A549 (cell line): ENCODE measurements around the gene KRABD2.

Experiments
- ATAC-seq, 2 experiments: fragments of 200-7000 bp in 1 of 2; fragments of >200 bp in 1 of 2; cut with Nextera tagmentation in 1 of 2; cut with Tn5 transposase in 1 of 2; 3 replicates each; pipeline versions ENCODE4 v1.8.0 to v1.9.1; 2018 to 2020; ENCODE audit warnings: mild to moderate bottlenecking in 1 of 2, moderate library complexity in 1 of 2
- CTCF ChIA-PET: fragments of 300-600 bp; sonication (Branson Sonifier 250); formaldehyde crosslinking; extraction: SDS; loops from one replicate; lab custom pipeline; 2021; ENCODE audit warnings: antibody characterized with exemption, inconsistent platforms; lab: Yijun Ruan, JAX
- POLR2A ChIA-PET: fragments of 350-600 bp; formaldehyde crosslinking; extraction: SDS; loops from one replicate; lab custom pipeline; 2021; ENCODE audit warnings: antibody characterized with exemption, inconsistent platforms; lab: Yijun Ruan, JAX
- DNase-seq, 2 experiments: peaks; one replicate each; pipeline versions ENCODE4 v3.0.0 to v3.0.0-alpha.2; 2011 to 2016; ENCODE audit warnings: low read depth in 1 of 2, low spot score in 1 of 2
- FAIRE-seq: peaks from 2 replicates; lab custom pipeline; 2011; peaks lifted over from hg19 to GRCh38; lab: Jason Lieb, UNC
- H3K27ac ChIP-seq, 2 experiments: fragments of >200 bp; sonication (Bioruptor Twin); formaldehyde crosslinking; 3 replicates each; pipeline ENCODE4 v1.5.1; 2016 to 2017
- H3K4me1 ChIP-seq: fragments of >200 bp; sonication (Bioruptor Twin); formaldehyde crosslinking; 3 replicates; pipeline ENCODE4 v1.6.1; 2016
- H3K4me2 ChIP-seq: fragments of >200 bp; sonication (Bioruptor Twin); formaldehyde crosslinking; 3 replicates; pipeline ENCODE4 v1.6.1; 2016
- H3K4me3 ChIP-seq: fragments of >200 bp; sonication (Bioruptor Twin); formaldehyde crosslinking; 3 replicates; pipeline ENCODE4 v1.5.1; 2016
- H3K9me3 ChIP-seq: fragments of >200 bp; sonication (Bioruptor Twin); formaldehyde crosslinking; 3 replicates; pipeline ENCODE4 v1.6.1; 2016
- CBX2 ChIP-seq: fragments of 200-600 bp; sonication (generic); IDR thresholded peaks from 2 replicates; pipeline ENCODE4 v1.6.1; 2016; ENCODE audit warnings: low read depth, mild to moderate bottlenecking, borderline replicate concordance
- CHD4 ChIP-seq: fragments of 200-600 bp; sonication (generic); IDR thresholded peaks from 2 replicates; pipeline ENCODE4 v1.6.1; 2016; ENCODE audit warnings: antibody characterized with exemption, mild to moderate bottlenecking, borderline replicate concordance
- E2F6 ChIP-seq: IDR thresholded peaks from 2 replicates; pipeline ENCODE4 v1.6.1; 2012; ENCODE audit warnings: low read depth, borderline replicate concordance
- ELK1 ChIP-seq: fragments of 150-350 bp; IDR thresholded peaks from 2 replicates; pipeline ENCODE4 v1.6.1; 2014; ENCODE audit warnings: low read depth, mild to moderate bottlenecking, low read length
- EP300 ChIP-seq, 2 experiments: fragments of >200 bp; sonication (Bioruptor Twin); formaldehyde crosslinking; IDR thresholded peaks; 2 replicates in 1 of 2; 3 replicates in 1 of 2; pipeline ENCODE4 v1.6.1; 2016 to 2017
- FOSB ChIP-seq: fragments of 250-450 bp; sonication (Bioruptor Pico); IDR thresholded peaks from 2 replicates; pipeline ENCODE4 v1.5.0; 2020; ENCODE audit warnings: mild to moderate bottlenecking, moderate library complexity
- FOSL2 ChIP-seq, 2 experiments: fragments of 450-650 bp in 1 of 2; fragments of >200 bp in 1 of 2; sonication (Bioruptor Twin) in 1 of 2; formaldehyde crosslinking; IDR thresholded peaks; 2 replicates each; pipeline versions ENCODE4 v1.5.0 to v1.6.1; 2016 to 2020; ENCODE audit warnings: mild to moderate bottlenecking in 1 of 2, moderate library complexity in 1 of 2
- HEYL ChIP-seq: fragments of 250-450 bp; sonication (Bioruptor Pico); IDR thresholded peaks from 2 replicates; pipeline ENCODE4 v1.8.0; 2021; ENCODE audit warnings: mild to moderate bottlenecking, moderate library complexity
- HMGXB4 ChIP-seq: fragments of 250-450 bp; sonication (Bioruptor Pico); IDR thresholded peaks from 2 replicates; pipeline ENCODE4 v1.5.0; 2021; ENCODE audit warnings: mild to moderate bottlenecking, moderate library complexity, borderline replicate concordance
- HOXA7 ChIP-seq: fragments of 250-450 bp; sonication (Bioruptor Pico); IDR thresholded peaks from 2 replicates; pipeline ENCODE4 v1.5.0; 2020; ENCODE audit warnings: mild to moderate bottlenecking, moderate library complexity
- HOXB13 ChIP-seq: fragments of 250-450 bp; sonication (Bioruptor Pico); IDR thresholded peaks from 2 replicates; pipeline ENCODE4 v1.5.0; 2020; ENCODE audit warnings: low read depth, mild to moderate bottlenecking, moderate library complexity
- HOXB5 ChIP-seq: fragments of 250-450 bp; sonication (Bioruptor Pico); IDR thresholded peaks from 2 replicates; pipeline ENCODE4 v1.5.0; 2020; ENCODE audit warnings: mild to moderate bottlenecking, moderate library complexity
- MAFK ChIP-seq: fragments of 450-650 bp; IDR thresholded peaks from 2 replicates; pipeline ENCODE4 v1.6.1; 2014; ENCODE audit not compliant: partially characterized antibody
- MAX ChIP-seq: IDR thresholded peaks from 2 replicates; pipeline ENCODE4 v1.6.1; 2012
- PHF8 ChIP-seq: fragments of 200-600 bp; sonication (generic); IDR thresholded peaks from 2 replicates; pipeline ENCODE4 v1.6.1; 2016; ENCODE audit warnings: low read depth, mild to moderate bottlenecking, antibody characterized with exemption, moderate library complexity, borderline replicate concordance
- RAD21 ChIP-seq, 2 experiments: fragments of >200 bp in 1 of 2; sonication (Bioruptor Twin) in 1 of 2; formaldehyde crosslinking in 1 of 2; IDR thresholded peaks in 1 of 2; conservative IDR thresholded peaks in 1 of 2; 2 replicates in 1 of 2; 3 replicates in 1 of 2; pipeline ENCODE4 v1.6.1; 2012 to 2018; ENCODE audit warnings: inconsistent platforms in 1 of 2
- RARB ChIP-seq: fragments of 250-450 bp; sonication (Bioruptor Pico); IDR thresholded peaks from 2 replicates; pipeline ENCODE4 v1.8.0; 2021; ENCODE audit warnings: mild to moderate bottlenecking, moderate library complexity
- RCOR1 ChIP-seq: fragments of 150-350 bp; IDR thresholded peaks from 2 replicates; pipeline ENCODE4 v1.6.1; 2014; ENCODE audit warnings: antibody characterized with exemption, low read length, low read depth
- REST ChIP-seq: fragments of 200-600 bp; sonication (generic); IDR thresholded peaks from 2 replicates; pipeline ENCODE4 v1.6.1; 2016; ENCODE audit warnings: antibody characterized with exemption, mild to moderate bottlenecking, moderate library complexity
- SMC3 ChIP-seq: fragments of >200 bp; sonication (Bioruptor Twin); formaldehyde crosslinking; IDR thresholded peaks from 3 replicates; pipeline ENCODE4 v1.6.1; 2018; ENCODE audit warnings: inconsistent platforms
- TFCP2L1 ChIP-seq: fragments of 250-450 bp; sonication (Bioruptor Pico); IDR thresholded peaks from 2 replicates; pipeline ENCODE4 v1.5.0; 2021; ENCODE audit warnings: mild to moderate bottlenecking
- TP53 ChIP-seq: fragments of 250-450 bp; sonication (Bioruptor Pico); IDR thresholded peaks from 2 replicates; pipeline ENCODE4 v1.5.0; 2021; ENCODE audit warnings: mild to moderate bottlenecking, moderate library complexity
- USF2 ChIP-seq: fragments of 450-650 bp; IDR thresholded peaks from 2 replicates; pipeline ENCODE4 v1.6.1; 2014; ENCODE audit warnings: antibody characterized with exemption
- ZC3H11A ChIP-seq: fragments of 450-650 bp; IDR thresholded peaks from 2 replicates; pipeline ENCODE4 v1.6.1; 2014; ENCODE audit warnings: antibody characterized with exemption, mild to moderate bottlenecking
- ZFP36 ChIP-seq: fragments of 450-650 bp; IDR thresholded peaks from 2 replicates; pipeline ENCODE4 v1.6.1; 2014; ENCODE audit warnings: borderline replicate concordance; ENCODE audit not compliant: partially characterized antibody
- ZNF302 ChIP-seq: fragments of 250-450 bp; sonication (Bioruptor Pico); IDR thresholded peaks from 2 replicates; pipeline ENCODE4 v1.9.0; 2021; ENCODE audit warnings: inconsistent platforms, mild to moderate bottlenecking, moderate library complexity
- WGBS: methylation state at CpG from one replicate; pipeline ENCODE4 v1.1.6; 2017; ENCODE audit errors: missing lambda C conversion rate; 5-methylcytosine and 5-hydroxymethylcytosine counted together

KRABD2 gene

GRCh38 chr17:8384801-8385378, 8.4 kb upstream of the KRABD2 start:
- peaks cover 29% of the 10 kb centered on the region for H3K4me1 ChIP-seq
- ATAC-seq: peak in 1 of 2 experiments; percentile 10; a peak in 3 of 6 replicates
- no peaks in the 10 kb centered on the region for H3K9me3 ChIP-seq
- TF ChIP-seq FOSB (CRISPR knock-in tag) (no peak), MAX (peak; percentile 68), FOSL2 (IDR thresholded peaks at IDR 0.05) (no peak), FOSL2 (CRISPR knock-in tag; IDR thresholded peaks at IDR 0.05) (peak; percentile 30; the same call in 1 of the 2 replicates), RAD21 (conservative IDR thresholded peaks at IDR 0.05 in 1 of 2, IDR thresholded peaks at IDR 0.05 in 1 of 2) (no peak), ZNF302 (no peak), HMGXB4 (CRISPR knock-in tag) (no peak), USF2 (no peak), RCOR1 (no peak), E2F6 (peak; percentile 35; the same call in 1 of the 2 replicates), HOXB13 (no peak), TP53 (CRISPR knock-in tag) (no peak), TFCP2L1 (peak; percentile 33; the same call in 1 of the 2 replicates)
- ChIA-PET CTCF (interaction anchor here (0.6 to 8.2 kb wide), 11 partner anchors 10 to 1147 kb away, joined by 3 to 82 read pairs (median 6); partner anchors contain the start of genes NDEL1 and RNF222), POLR2A (interaction anchor here (1.0 to 1.2 kb wide), 2 partner anchors 8 to 25 kb away, joined by 3 read pairs; no protein-coding TSS in a partner anchor)
- H3K27ac ChIP-seq: peak overlapping the region; percentile 40 to 99; a peak in 4 of 6 replicates
- 44% methylated on average over 12 of the region's 12 CpGs for WGBS
- DNase-seq: peak; percentile 38 to 79
- no peak for FAIRE-seq
- peak overlapping the region; percentile 97 for H3K4me3 ChIP-seq
- peak overlapping the region; percentile 67 for H3K4me2 ChIP-seq

GRCh38 chr17:8383143-8383822, 6.8 kb upstream of the KRABD2 start, which contains the start of gene RPL26:
Gene RPL26, minus strand, starts transcription at chr17:8383193. Its CDS starts 883 bp downstream, at chr17:8382310.
- POLR2A ChIA-PET: interaction anchor here (0.5 to 2.8 kb wide), 14 partner anchors 9 to 363 kb away, joined by 3 to 21 read pairs (median 4); partner anchors contain the start of genes CTC1, MYH10 and NDEL1
- CTCF ChIA-PET: interaction anchor here (0.5 to 8.2 kb wide), 67 partner anchors 8 to 1620 kb away, joined by 3 to 82 read pairs (median 4); partner anchors contain the start of genes MYH10, NDEL1, ODF4 and RNF222
- Histone ChIP-seq H3K9me3 (no peaks in the 10 kb centered on the region), H3K27ac (peak within 1 kb of the TSS; percentile 93 to 99), H3K4me3 (peak within 1 kb of the TSS; percentile 97), H3K4me2 (peak within 1 kb of the TSS; percentile 95), H3K4me1 (peaks cover 44% of the 10 kb centered on the region)
- WGBS: 1% methylated on average over 23 of the region's 55 CpGs
- ATAC-seq (peak; percentile 91 to 93), FAIRE-seq (peak; percentile 84), DNase-seq (peak; percentile 97 to 99)
- TF ChIP-seq MAFK: no peak
- peak; percentile 86 for TF ChIP-seq REST
- TF ChIP-seq EP300 (IDR thresholded peaks at IDR 0.05): no peak
- TF ChIP-seq ELK1: peak; percentile 78; the same call in 1 of the 2 replicates
- no peak for TF ChIP-seq TFCP2L1
- TF ChIP-seq HOXA7 (CRISPR knock-in tag): no peak
- TF ChIP-seq PHF8: no peak; the same call in 1 of the 2 replicates
- TF ChIP-seq SMC3: peak; percentile 95
- TF ChIP-seq ZC3H11A: no peak
- TF ChIP-seq ZFP36: no peak
- TF ChIP-seq HOXB5: no peak
- no peak for TF ChIP-seq CHD4
- no peak for TF ChIP-seq CBX2
- TF ChIP-seq RAD21 (conservative IDR thresholded peaks at IDR 0.05 in 1 of 2, IDR thresholded peaks at IDR 0.05 in 1 of 2): peak; percentile 26 to 86
- no peak for TF ChIP-seq HEYL (CRISPR knock-in tag)
- TF ChIP-seq RARB (CRISPR knock-in tag): no peak; the same call in 1 of the 2 replicates
